Left ventricle myocardium superior (tissue), 1 donor: ENCODE data around the gene MRPS22. TPM values are rescaled to one million over a fixed set of nuclear protein-coding genes. Genes with fewer than 3 reads are reported as not detected.
A peak's percentile ranks its signal among the peaks of the same experiment; 100 is the strongest.
"Not testable (repeated sequence)": the region's sequence is repeated elsewhere in the genome, so short reads cannot be mapped to it uniquely, and the experiment has no call there.

ENCODE experiments used
- ATAC-seq: fragments of 200-7000 bp; cut with Tn5 transposase; one replicate; pipeline ENCODE4 v1.9.1; 2020; ENCODE audit warnings: mild to moderate bottlenecking, moderate library complexity
- DNase-seq: peaks from one replicate; pipeline ENCODE4 v3.0.0-alpha.2; 2020
- intact Hi-C: fragments of 100-400 bp; cut with micrococcal nuclease; formaldehyde crosslinking; loops from one replicate; pipeline ENCODE4 v1.11.0; 2022
- total RNA-seq: library from RNA; stranded (reverse); fragmentation: NEBNext Ultra II Directional; extraction: Animal tissue kit (Norgen Biotek cat#: 25700); gene quantifications from one replicate; pipeline ENCODE4 v1.2.1, GENCODE V29; 2021
- donor health status: DM: no; HTN: yes; CAD: no; lungs with severe emphysema.

The MRPS22 gene
- total RNA-seq, 1 donor from 2014 or later: 87.3 TPM

- intact Hi-C loops: no loop called here
- ATAC-seq: no peak
- DNase-seq: no peak
Observed at GRCh38 chr3:139378587-139379241, 34.9 kb downstream of the MRPS22 start.

GRCh38 chr3:139380575-139380974 lies 36.8 kb downstream of the MRPS22 start:
- ATAC-seq (no peak), DNase-seq (no peak)
- intact Hi-C loops: no loop called here

GRCh38 chr3:139382291-139382690 lies 38.5 kb downstream of the MRPS22 start:
- ATAC-seq, DNase-seq, intact Hi-C loops: not testable (repeated sequence)

GRCh38 chr3:139388077-139388476 lies 44.3 kb downstream of the MRPS22 start:
- DNase-seq: no peak
- intact Hi-C loops: no loop called here
- ATAC-seq: no peak

GRCh38 chr3:139388821-139389551 lies 45.2 kb downstream of the MRPS22 start:
- intact Hi-C loops: no loop called here
- no peak for DNase-seq
- no peak for ATAC-seq

- peak; percentile 100 for DNase-seq
- intact Hi-C loops: no loop called here
Observed at GRCh38 chr3:139389552-139390368, 45.9 kb downstream of the MRPS22 start, which contains the start of gene COPB2. TSS of gene COPB2 (minus strand) at chr3:139389647. CDS start at chr3:139389550, 97 bp downstream.

GRCh38 chr3:139394116-139394515 lies 50.3 kb downstream of the MRPS22 start:
- DNase-seq (no peak), ATAC-seq (no peak)
- intact Hi-C loops: no loop called here

More at GRCh38 chr3:139389552-139390368, 45.9 kb downstream of the MRPS22 start, which contains the start of gene COPB2:
- ATAC-seq: peak; percentile 99

- DNase-seq: no peak
- intact Hi-C loops: no loop called here
- no peak for ATAC-seq
Observed at GRCh38 chr3:139396707-139397106, 52.9 kb downstream of the MRPS22 start.

- ATAC-seq, DNase-seq, intact Hi-C loops: not testable (repeated sequence)
Observed at GRCh38 chr3:139401155-139401554, 57.3 kb downstream of the MRPS22 start.

Other genes starting within 250 kb of the MRPS22 start
- gene COPB2, start 45.6 kb downstream of the MRPS22 start, total RNA-seq: 69.2 TPM
- not detected for gene RBP2, start 132.5 kb downstream of the MRPS22 start, total RNA-seq
- gene RBP1, start 195.7 kb downstream of the MRPS22 start, total RNA-seq: 27.4 TPM